ENCODE results near the gene CSH2. TPM values are rescaled to one million over a fixed set of nuclear protein-coding genes. Genes with fewer than 3 reads are reported as not detected.

CSH2 gene
- total and polyA plus RNA-seq, 5 donors from 2014 or later: 3.8 TPM; not detected in 4

- no peak overlapping the region for H3K27ac ChIP-seq (ENCODE audit: insufficient read depth, low read length, poor library complexity, severe bottlenecking)
- no peaks in the 10 kb centered on the region for H3K9me3 ChIP-seq (ENCODE audit: control insufficient read depth in 2 of 2, low read length in 2 of 2)
- Mint-ChIP-seq H3K4me1 (peaks cover 10 to 87% (median 52%) of the 10 kb centered on the region in 4 donors), H3K27ac (peak overlapping the region; percentile 80 to 84 (median 80)), H3K9me3 (peaks cover 0 to 3% (median 0%) of the 10 kb centered on the region in 7 donors), H3K36me3 (peaks cover 52% of the 10 kb centered on the region), H3K27me3 (no peaks in the 10 kb centered on the region), H3K4me3 (peak overlapping the region; percentile 29 to 95 (median 70))
- H3K27me3 ChIP-seq (ENCODE audit: control insufficient read depth, insufficient read depth, low read length): no peaks in the 10 kb centered on the region
- peaks cover 63% of the 10 kb centered on the region for H3K36me3 ChIP-seq (ENCODE audit: control insufficient read depth, insufficient read depth, low read length)
- H3K4me3 ChIP-seq (ENCODE audit: low read depth, low read length): no peak overlapping the region
- peaks cover 71% of the 10 kb centered on the region for H3K4me1 ChIP-seq (ENCODE audit: control insufficient read depth, insufficient read depth, low read length, poor library complexity, severe bottlenecking)
- DNase-seq (no peak), ATAC-seq (ENCODE audit: low read depth in 2 of 2) (no peak)
Observed at GRCh38 chr17:63830278-63830677, 43.2 kb downstream of the CSH2 start.

DNA sequence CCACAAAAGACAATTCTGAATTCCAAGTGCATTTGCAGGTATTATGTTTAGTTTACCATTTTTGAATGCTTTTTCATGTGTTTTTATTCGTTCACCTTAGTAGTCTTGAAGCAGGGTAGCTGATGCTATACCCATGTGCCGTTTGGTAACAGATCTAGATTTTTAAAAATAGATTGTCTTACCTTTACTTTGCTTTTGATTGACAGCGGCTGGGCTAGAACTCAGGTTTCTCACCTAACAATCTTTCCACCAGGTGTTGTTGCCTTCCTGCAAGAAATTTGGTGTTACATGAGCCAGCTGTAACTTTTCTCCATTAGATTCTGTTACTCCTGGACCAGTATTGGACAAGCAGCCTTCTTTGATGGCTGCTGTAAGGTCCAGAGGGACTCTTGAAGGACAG is 44.5 kb downstream of the CSH2 start:
- no peaks in the 10 kb centered on the region for H3K27me3 ChIP-seq (ENCODE audit: control insufficient read depth, insufficient read depth, low read length)
- peak overlapping the region; percentile 92 to 99 (median 96) for H3K4me3 Mint-ChIP-seq
- peaks cover 65% of the 10 kb centered on the region for H3K36me3 ChIP-seq (ENCODE audit: control insufficient read depth, insufficient read depth, low read length)
- H3K27me3 Mint-ChIP-seq: no peaks in the 10 kb centered on the region
- H3K4me1 Mint-ChIP-seq: peaks cover 6 to 88% (median 49%) of the 10 kb centered on the region in 4 donors
- peaks cover 64% of the 10 kb centered on the region for H3K4me1 ChIP-seq (ENCODE audit: control insufficient read depth, insufficient read depth, low read length, poor library complexity, severe bottlenecking)
- H3K9me3 ChIP-seq (ENCODE audit: control insufficient read depth in 2 of 2, low read length in 2 of 2): no peaks in the 10 kb centered on the region
- DNase-seq (no peak), ATAC-seq (ENCODE audit: low read depth in 2 of 2) (no peak)
- H3K27ac ChIP-seq (ENCODE audit: insufficient read depth, low read length, poor library complexity, severe bottlenecking): no peak overlapping the region
- peak overlapping the region; percentile 31 to 54 (median 43) for H3K27ac Mint-ChIP-seq
- peaks cover 0 to 3% (median 0%) of the 10 kb centered on the region in 7 donors for H3K9me3 Mint-ChIP-seq
- H3K36me3 Mint-ChIP-seq: peaks cover 60% of the 10 kb centered on the region
- peak overlapping the region; percentile 92 for H3K4me3 ChIP-seq (ENCODE audit: low read depth, low read length)

- DNase-seq (no peak), ATAC-seq (ENCODE audit: low read depth in 2 of 2) (no peak)
- Histone ChIP-seq H3K36me3 (ENCODE audit: control insufficient read depth, insufficient read depth, low read length) (peaks cover 62% of the 10 kb centered on the region), H3K4me1 (ENCODE audit: control insufficient read depth, insufficient read depth, low read length, poor library complexity, severe bottlenecking) (peaks cover 64% of the 10 kb centered on the region), H3K9me3 (ENCODE audit: control insufficient read depth in 2 of 2, low read length in 2 of 2) (no peaks in the 10 kb centered on the region), H3K27ac (ENCODE audit: insufficient read depth, low read length, poor library complexity, severe bottlenecking) (peak overlapping the region; percentile 92), H3K4me3 (ENCODE audit: low read depth, low read length) (peak overlapping the region; percentile 92), H3K27me3 (ENCODE audit: control insufficient read depth, insufficient read depth, low read length) (no peaks in the 10 kb centered on the region)
- peaks cover 0 to 3% (median 0%) of the 10 kb centered on the region in 7 donors for H3K9me3 Mint-ChIP-seq
- peak overlapping the region; percentile 97 to 100 (median 99) for H3K27ac Mint-ChIP-seq
- peaks cover 6 to 84% (median 50%) of the 10 kb centered on the region in 4 donors for H3K4me1 Mint-ChIP-seq
- peak overlapping the region; percentile 92 to 99 (median 96) for H3K4me3 Mint-ChIP-seq
- H3K36me3 Mint-ChIP-seq: peaks cover 68% of the 10 kb centered on the region
- H3K27me3 Mint-ChIP-seq: no peaks in the 10 kb centered on the region
Observed at GRCh38 chr17:63827801-63828221, 45.7 kb downstream of the CSH2 start.

GRCh38 chr17:63827002-63827800 is 46.3 kb downstream of the CSH2 start, which contains the start of the genes FTSJ3 and PSMC5:
Gene FTSJ3, minus strand, starts transcription at chr17:63827663. Its CDS starts 761 bp downstream, at chr17:63826902.
Gene PSMC5, plus strand, starts transcription at chr17:63827431. Its CDS starts 60 bp downstream, at chr17:63827491.
- Mint-ChIP-seq H3K27me3 (no peaks in the 10 kb centered on the region), H3K4me3 (peak within 1 kb of the TSS; percentile 92 to 99 (median 96)), H3K36me3 (peaks cover 65% of the 10 kb centered on the region), H3K4me1 (peaks cover 6 to 82% (median 49%) of the 10 kb centered on the region in 4 donors), H3K9me3 (peaks cover 0 to 3% (median 0%) of the 10 kb centered on the region in 7 donors), H3K27ac (peak within 1 kb of the TSS; percentile 97 to 100 (median 99))
- Histone ChIP-seq H3K27ac (ENCODE audit: insufficient read depth, low read length, poor library complexity, severe bottlenecking) (peak within 1 kb of the TSS; percentile 92), H3K4me3 (ENCODE audit: low read depth, low read length) (peak within 1 kb of the TSS; percentile 92), H3K9me3 (ENCODE audit: control insufficient read depth in 2 of 2, low read length in 2 of 2) (no peaks in the 10 kb centered on the region), H3K36me3 (ENCODE audit: control insufficient read depth, insufficient read depth, low read length) (peaks cover 62% of the 10 kb centered on the region), H3K27me3 (ENCODE audit: control insufficient read depth, insufficient read depth, low read length) (no peaks in the 10 kb centered on the region), H3K4me1 (ENCODE audit: control insufficient read depth, insufficient read depth, low read length, poor library complexity, severe bottlenecking) (peaks cover 59% of the 10 kb centered on the region)
- peak; percentile 93 to 94 for ATAC-seq (ENCODE audit: low read depth in 2 of 2)
- DNase-seq: peak; percentile 95 to 97 (median 97)

GRCh38 chr17:63826468-63827001 is 46.9 kb downstream of the CSH2 start:
- peak overlapping the region; percentile 97 to 100 (median 99) for H3K27ac Mint-ChIP-seq
- H3K4me1 ChIP-seq (ENCODE audit: control insufficient read depth, insufficient read depth, low read length, poor library complexity, severe bottlenecking): peaks cover 53% of the 10 kb centered on the region

GRCh38 chr17:63824362-63824761 is 49.1 kb downstream of the CSH2 start:
- H3K27me3 Mint-ChIP-seq: no peaks in the 10 kb centered on the region
- peaks cover 61% of the 10 kb centered on the region for H3K36me3 ChIP-seq (ENCODE audit: control insufficient read depth, insufficient read depth, low read length)
- ATAC-seq (ENCODE audit: low read depth in 2 of 2): no peak
- peaks cover 32% of the 10 kb centered on the region for H3K4me1 ChIP-seq (ENCODE audit: control insufficient read depth, insufficient read depth, low read length, poor library complexity, severe bottlenecking)
- no peaks in the 10 kb centered on the region for H3K27me3 ChIP-seq (ENCODE audit: control insufficient read depth, insufficient read depth, low read length)
- H3K27ac ChIP-seq (ENCODE audit: insufficient read depth, low read length, poor library complexity, severe bottlenecking): no peak overlapping the region
- peaks cover 52% of the 10 kb centered on the region for H3K36me3 Mint-ChIP-seq
- DNase-seq: no peak
- H3K4me3 Mint-ChIP-seq: peak overlapping the region in 2 of 4 donors; percentile 52 to 65
- no peaks in the 10 kb centered on the region for H3K9me3 Mint-ChIP-seq
- no peak overlapping the region for H3K4me3 ChIP-seq (ENCODE audit: low read depth, low read length)
- H3K4me1 Mint-ChIP-seq: peaks cover 6 to 59% (median 33%) of the 10 kb centered on the region in 4 donors
- H3K9me3 ChIP-seq (ENCODE audit: control insufficient read depth in 2 of 2, low read length in 2 of 2): no peaks in the 10 kb centered on the region
- H3K27ac Mint-ChIP-seq: peak overlapping the region in 2 of 3 donors; percentile 78 to 79

More at GRCh38 chr17:63826468-63827001, 46.9 kb downstream of the CSH2 start:
- H3K36me3 ChIP-seq (ENCODE audit: control insufficient read depth, insufficient read depth, low read length): peaks cover 62% of the 10 kb centered on the region
- peak overlapping the region; percentile 92 for H3K4me3 ChIP-seq (ENCODE audit: low read depth, low read length)
- peak overlapping the region; percentile 92 for H3K27ac ChIP-seq (ENCODE audit: insufficient read depth, low read length, poor library complexity, severe bottlenecking)
- H3K9me3 ChIP-seq (ENCODE audit: control insufficient read depth in 2 of 2, low read length in 2 of 2): no peaks in the 10 kb centered on the region
- no peak for DNase-seq
- peak in 1 of 2 donors; percentile 3 for ATAC-seq (ENCODE audit: low read depth in 2 of 2)
- Mint-ChIP-seq H3K36me3 (peaks cover 65% of the 10 kb centered on the region), H3K4me1 (peaks cover 6 to 79% (median 49%) of the 10 kb centered on the region in 4 donors), H3K27me3 (no peaks in the 10 kb centered on the region), H3K4me3 (peak overlapping the region; percentile 92 to 99 (median 96)), H3K9me3 (peaks cover 0 to 3% (median 0%) of the 10 kb centered on the region in 7 donors)
- no peaks in the 10 kb centered on the region for H3K27me3 ChIP-seq (ENCODE audit: control insufficient read depth, insufficient read depth, low read length)

- H3K27me3 Mint-ChIP-seq: no peaks in the 10 kb centered on the region
- Histone ChIP-seq H3K27ac (ENCODE audit: insufficient read depth, low read length, poor library complexity, severe bottlenecking) (no peak overlapping the region), H3K4me1 (ENCODE audit: control insufficient read depth, insufficient read depth, low read length, poor library complexity, severe bottlenecking) (peaks cover 26% of the 10 kb centered on the region), H3K36me3 (ENCODE audit: control insufficient read depth, insufficient read depth, low read length) (peaks cover 63% of the 10 kb centered on the region), H3K9me3 (ENCODE audit: control insufficient read depth in 2 of 2, low read length in 2 of 2) (no peaks in the 10 kb centered on the region), H3K4me3 (ENCODE audit: low read depth, low read length) (no peak overlapping the region), H3K27me3 (ENCODE audit: control insufficient read depth, insufficient read depth, low read length) (no peaks in the 10 kb centered on the region)
- peak overlapping the region; percentile 52 to 88 (median 70) for H3K4me3 Mint-ChIP-seq
- peak overlapping the region; percentile 20 to 78 (median 55) for H3K27ac Mint-ChIP-seq
- DNase-seq (no peak), ATAC-seq (ENCODE audit: low read depth in 2 of 2) (no peak)
- no peaks in the 10 kb centered on the region for H3K9me3 Mint-ChIP-seq
- H3K36me3 Mint-ChIP-seq: peaks cover 56% of the 10 kb centered on the region
- H3K4me1 Mint-ChIP-seq: peaks cover 6 to 54% (median 30%) of the 10 kb centered on the region in 4 donors
Observed at GRCh38 chr17:63823659-63824331, 49.7 kb downstream of the CSH2 start.

Measured in CD4-positive, CD25-positive, alpha-beta regulatory T cell (primary cell).